Measurements from ENCODE around the gene HLA-E.

- peak in 1 of 11 experiments; percentile 18 for TF ChIP-seq CTCF (IDR thresholded peaks at IDR 0.05 in 8 of 11, conservative IDR thresholded peaks at IDR 0.05 in 3 of 11)
- TF ChIP-seq POLR2AphosphoS5 (IDR thresholded peaks at IDR 0.05): peak; percentile 44 to 77 (median 74)
- no peak for TF ChIP-seq POLR2A (IDR thresholded peaks at IDR 0.05)
Measured at GRCh38 chr6:30463651-30464618, 25.4 kb upstream of the HLA-E start.
